Esophagus (tissue), 2 donors: ENCODE data around the gene BCL2. TPM values are rescaled to one million over a fixed set of nuclear protein-coding genes. Genes with fewer than 3 reads are reported as not detected.

Experiments
- H3K27ac ChIP-seq, 2 donors: one replicate each; pipeline ENCODE4 v1.5.1; 2013; ENCODE audit warnings: low read depth in 2 of 2, mild to moderate bottlenecking in 2 of 2, inconsistent platforms in 1 of 2, low read length in 1 of 2, moderate library complexity in 1 of 2
- H3K27me3 ChIP-seq, 2 donors: one replicate each; pipeline ENCODE4 v1.6.1; 2013; ENCODE audit warnings: low read length in 2 of 2, control low read depth in 1 of 2, mild to moderate bottlenecking in 1 of 2; ENCODE audit not compliant: insufficient read depth in 2 of 2, control insufficient read depth in 1 of 2
- H3K36me3 ChIP-seq, 2 donors: one replicate each; pipeline ENCODE4 v1.6.1; 2013; ENCODE audit warnings: low read length in 1 of 2; ENCODE audit not compliant: control insufficient read depth in 2 of 2, insufficient read depth in 2 of 2
- H3K4me1 ChIP-seq, 2 donors: one replicate each; pipeline ENCODE4 v1.6.1; 2013; ENCODE audit warnings: low read length in 1 of 2; ENCODE audit not compliant: control insufficient read depth in 2 of 2, insufficient read depth in 2 of 2
- H3K4me3 ChIP-seq, 2 donors: one replicate each; pipeline ENCODE4 v1.5.1; 2013; ENCODE audit warnings: low read length in 2 of 2, mild to moderate bottlenecking in 2 of 2, low read depth in 1 of 2, moderate library complexity in 1 of 2
- H3K9me3 ChIP-seq, 2 donors: one replicate each; pipeline ENCODE4 v1.6.1; 2013; ENCODE audit warnings: mild to moderate bottlenecking in 2 of 2, low read depth in 1 of 2, low read length in 1 of 2, moderate library complexity in 1 of 2; ENCODE audit not compliant: control insufficient read depth in 2 of 2, insufficient read depth in 1 of 2
- WGBS, 2 donors: extraction: QIAGEN DNeasy Blood & Tissue Kit; methylation state at CpG; one replicate each; pipeline ENCODE4 v1.1.7; 2013; 5-methylcytosine and 5-hydroxymethylcytosine counted together
- polyA plus RNA-seq, 2 donors: library from polyadenylated mRNA; stranded (reverse); fragments of 200-250 nt; gene quantifications; one replicate each; pipeline ENCODE4 v1.2.3, GENCODE V29; 2013
- donor health status: healthy with polysubstance abuse.
- donor health status: Bipolar disorder and iron deficiency.

BCL2 gene
- polyA plus RNA-seq, 2 donors: 1.3 to 1.9 TPM

- H3K4me3 ChIP-seq: no peak overlapping the region
- no peaks in the 10 kb centered on the region for H3K9me3 ChIP-seq
- peaks cover 0 to 2% of the 10 kb centered on the region in 2 donors for H3K36me3 ChIP-seq
- H3K27ac ChIP-seq: no peak overlapping the region
- H3K4me1 ChIP-seq: peaks cover 0 to 7% of the 10 kb centered on the region in 2 donors
- no peaks in the 10 kb centered on the region for H3K27me3 ChIP-seq
- 72 to 79% methylated on average over 9 of the region's 9 CpGs for WGBS, 2 donors
These were observed 18.1 kb downstream of the BCL2 start for GRCh38 chr18:63301434-63301833.

DNA sequence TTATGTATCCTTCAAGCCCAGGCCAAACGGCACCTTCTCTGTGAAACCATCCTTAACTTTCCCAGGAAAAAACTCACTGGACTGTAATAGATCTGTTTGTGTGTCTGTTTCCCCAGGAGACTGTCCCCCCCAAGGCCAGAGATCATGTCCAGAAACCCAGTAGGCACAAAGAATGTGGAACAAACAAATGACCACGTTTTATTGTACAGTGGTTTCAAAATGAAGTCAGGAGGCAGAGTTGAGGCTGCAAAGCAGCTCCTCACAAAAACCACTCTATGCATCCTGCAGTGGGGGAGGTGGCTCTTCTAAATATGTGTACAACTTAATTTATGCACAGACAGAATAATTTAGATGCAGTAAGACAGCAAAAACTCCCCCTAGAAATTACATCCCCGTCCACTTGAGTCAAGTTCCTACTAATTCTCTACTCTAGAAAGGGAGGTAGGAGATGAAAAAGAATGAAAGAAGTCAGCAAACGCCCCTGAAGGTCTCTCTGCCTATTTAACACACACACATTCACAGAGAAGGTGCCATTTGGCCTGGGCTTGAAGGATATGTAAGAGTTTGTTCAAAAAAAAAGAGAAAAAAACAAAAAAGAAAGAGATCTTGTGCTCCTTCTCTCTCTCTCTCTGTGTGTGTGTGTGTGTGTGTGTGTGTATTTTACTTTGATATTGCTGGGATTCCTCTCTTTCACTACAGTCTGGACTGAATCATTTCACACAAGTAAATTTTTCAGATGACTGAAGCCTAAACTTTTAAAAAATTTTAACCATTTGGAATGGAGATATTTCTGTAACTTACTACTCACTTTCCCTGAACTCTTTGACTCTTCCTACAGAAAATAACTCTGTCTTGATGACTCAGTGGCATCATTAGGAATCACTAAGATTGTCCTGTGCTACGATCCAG is 19.5 kb downstream of the BCL2 start:
- Histone ChIP-seq H3K36me3 (peaks cover 0 to 2% of the 10 kb centered on the region in 2 donors), H3K27ac (peak overlapping the region in 1 of 2 donors; percentile 37), H3K9me3 (no peaks in the 10 kb centered on the region), H3K27me3 (no peaks in the 10 kb centered on the region), H3K4me3 (no peak overlapping the region), H3K4me1 (peaks cover 0 to 7% of the 10 kb centered on the region in 2 donors)
- WGBS, 2 donors: 68 to 70% methylated on average over 5 of the region's 5 CpGs

- H3K4me1 ChIP-seq: peaks cover 0 to 7% of the 10 kb centered on the region in 2 donors
- no peaks in the 10 kb centered on the region for H3K36me3 ChIP-seq
- H3K27me3 ChIP-seq: no peaks in the 10 kb centered on the region
- H3K9me3 ChIP-seq: no peaks in the 10 kb centered on the region
- 76 to 77% methylated on average over 9 of the region's 9 CpGs for WGBS, 2 donors
- H3K4me3 ChIP-seq: no peak overlapping the region
- peak overlapping the region in 1 of 2 donors; percentile 15 for H3K27ac ChIP-seq
These were observed 20.9 kb downstream of the BCL2 start for GRCh38 chr18:63298400-63299365.

GRCh38 chr18:63297687-63298399 is 21.7 kb downstream of the BCL2 start:
- peaks cover 0 to under 1% of the 10 kb centered on the region in 2 donors for H3K36me3 ChIP-seq
- 59 to 63% methylated on average over 16 of the region's 16 CpGs for WGBS, 2 donors
- no peak overlapping the region for H3K4me3 ChIP-seq
- H3K27me3 ChIP-seq: no peaks in the 10 kb centered on the region
- no peaks in the 10 kb centered on the region for H3K9me3 ChIP-seq
- H3K4me1 ChIP-seq: peaks cover 0 to 7% of the 10 kb centered on the region in 2 donors
- H3K27ac ChIP-seq: peak overlapping the region; percentile 15

GRCh38 chr18:63293935-63294334 is 25.6 kb downstream of the BCL2 start:
- Histone ChIP-seq H3K9me3 (no peaks in the 10 kb centered on the region), H3K27ac (no peak overlapping the region), H3K36me3 (peaks cover 0 to 2% of the 10 kb centered on the region in 2 donors), H3K4me3 (no peak overlapping the region), H3K27me3 (no peaks in the 10 kb centered on the region), H3K4me1 (peaks cover 0 to 2% of the 10 kb centered on the region in 2 donors)
- WGBS, 2 donors: 64% methylated on average over 4 of the region's 4 CpGs

- 58 to 68% methylated on average over 11 of the region's 11 CpGs for whole genome bisulfite sequencing, 2 donors
- Histone ChIP-seq H3K36me3 (peaks cover 0 to 2% of the 10 kb centered on the region in 2 donors), H3K4me3 (no peak overlapping the region), H3K9me3 (no peaks in the 10 kb centered on the region), H3K4me1 (peaks cover 0 to 2% of the 10 kb centered on the region in 2 donors), H3K27ac (peak overlapping the region in 1 of 2 donors; percentile 9), H3K27me3 (no peaks in the 10 kb centered on the region)
These were observed 26.5 kb downstream of the BCL2 start for GRCh38 chr18:63292831-63293683.

GRCh38 chr18:63291278-63291677 is 28.3 kb downstream of the BCL2 start:
- Histone ChIP-seq H3K27ac (no peak overlapping the region), H3K9me3 (no peaks in the 10 kb centered on the region), H3K4me1 (no peaks in the 10 kb centered on the region), H3K27me3 (no peaks in the 10 kb centered on the region), H3K36me3 (peaks cover 0 to 2% of the 10 kb centered on the region in 2 donors), H3K4me3 (no peak overlapping the region)
- whole genome bisulfite sequencing, 2 donors: 86 to 91% methylated on average over 5 of the region's 5 CpGs

DNA sequence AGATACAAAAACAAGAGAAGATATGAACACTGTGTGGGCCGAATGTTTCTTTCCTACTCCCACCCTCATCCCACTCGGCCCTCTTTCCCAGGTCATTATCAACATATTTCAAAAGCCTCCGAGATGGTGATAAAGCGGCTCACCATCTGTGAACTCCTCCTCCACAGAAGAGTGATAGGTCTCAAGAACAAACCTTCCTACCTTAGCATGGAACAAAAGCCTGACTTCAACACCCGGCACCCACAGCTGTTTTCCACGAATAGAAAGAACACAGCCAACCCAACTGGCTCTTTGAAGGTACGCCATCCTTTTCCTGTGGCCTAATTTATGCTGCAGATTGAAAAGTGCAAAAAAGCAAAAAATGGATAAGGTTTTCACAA is 28.8 kb downstream of the BCL2 start:
- no peaks in the 10 kb centered on the region for H3K27me3 ChIP-seq
- H3K9me3 ChIP-seq: no peaks in the 10 kb centered on the region
- no peaks in the 10 kb centered on the region for H3K4me1 ChIP-seq
- H3K27ac ChIP-seq: no peak overlapping the region
- H3K4me3 ChIP-seq: no peak overlapping the region
- WGBS, 2 donors: 77 to 88% methylated on average over 7 of the region's 7 CpGs
- peaks cover 0 to 2% of the 10 kb centered on the region in 2 donors for H3K36me3 ChIP-seq
